GM11168 (cell line): ENCODE results near the gene PEMT.

ENCODE experiments used
- in situ Hi-C: fragments of 300-500 bp; cut with MboI; formaldehyde crosslinking; loops from one replicate; pipeline ENCODE4 v1.12.0; 2022; ENCODE audit warnings: low sequenced_read_pairs; ENCODE audit not compliant: unreplicated experiment

PEMT gene

DNA sequence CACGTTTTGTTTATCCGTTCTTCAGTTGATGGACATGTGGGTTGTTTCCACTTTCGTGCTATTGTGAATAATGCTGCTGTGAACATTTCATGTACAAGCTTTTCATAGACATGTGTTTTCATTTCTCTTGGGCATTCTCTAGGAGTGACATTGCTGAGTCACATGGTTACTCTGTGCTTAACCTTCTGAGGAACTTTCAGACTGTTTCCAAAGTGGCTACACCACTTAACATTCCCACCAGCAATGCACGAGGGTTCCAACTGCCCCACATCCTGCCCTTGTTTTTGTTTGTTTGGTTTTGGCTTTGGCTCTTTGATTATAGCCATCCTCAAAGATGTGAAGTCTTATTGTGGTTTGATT, 14.2 kb upstream of the PEMT start:
- in situ Hi-C loops: no loop called here

- in situ Hi-C loops: no loop called here
Observed at GRCh38 chr17:17605083-17605728, 13.7 kb upstream of the PEMT start.

DNA sequence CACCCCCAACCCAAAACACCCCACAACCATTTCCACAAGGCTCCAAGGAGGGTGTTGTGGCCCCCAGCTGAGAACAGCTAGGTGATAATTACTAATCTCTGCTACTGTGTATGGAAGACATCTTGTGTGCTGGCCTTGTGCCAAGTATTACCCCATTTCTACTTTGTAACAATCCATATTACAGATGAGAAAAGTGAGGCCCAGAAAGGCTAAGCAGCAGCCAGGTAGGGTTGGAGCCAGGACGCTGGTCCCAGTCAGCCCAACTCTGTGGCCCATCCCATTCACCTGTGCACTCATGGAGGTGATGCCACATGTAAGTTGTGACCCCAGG, 12.4 kb upstream of the PEMT start:
- in situ Hi-C loops: no loop called here

DNA sequence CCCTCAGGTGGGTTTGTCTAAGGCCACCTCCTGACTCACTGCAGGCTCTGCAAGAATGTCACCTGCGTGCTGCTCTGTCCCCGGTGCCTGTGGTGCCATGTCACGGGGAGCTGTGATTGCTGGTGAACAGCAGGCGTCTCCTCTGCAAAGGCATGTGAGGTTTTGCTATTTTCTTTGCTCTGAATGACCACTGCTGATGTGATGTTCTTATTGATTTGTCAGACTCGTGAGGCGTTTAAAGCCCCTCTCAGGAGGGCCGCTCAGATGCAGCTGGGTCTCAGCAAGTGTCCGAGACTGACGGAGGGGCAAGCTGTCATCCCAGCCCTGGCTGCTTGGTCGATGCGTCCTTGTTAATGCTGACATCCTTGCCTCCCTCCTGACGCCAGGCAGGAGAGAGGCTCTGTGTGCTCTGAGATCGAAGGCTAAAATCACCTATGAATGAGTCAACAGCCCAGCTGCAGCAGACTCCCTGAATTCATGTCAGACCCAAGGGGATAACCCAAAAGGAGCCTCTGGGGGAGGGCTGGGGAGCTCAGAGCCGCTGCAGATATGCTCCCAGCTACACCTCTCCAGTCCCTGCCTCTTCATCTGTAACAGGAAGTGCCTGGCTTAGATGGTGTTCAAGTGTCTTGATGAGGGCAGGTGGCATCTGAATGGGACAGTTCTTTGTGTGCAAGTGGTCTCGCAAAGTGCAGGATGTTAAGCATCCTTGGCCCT, 11.8 kb upstream of the PEMT start:
- in situ Hi-C loops: no loop called here

- in situ Hi-C loops: no loop called here
Observed at GRCh38 chr17:17599965-17600364, 8.5 kb upstream of the PEMT start.

DNA sequence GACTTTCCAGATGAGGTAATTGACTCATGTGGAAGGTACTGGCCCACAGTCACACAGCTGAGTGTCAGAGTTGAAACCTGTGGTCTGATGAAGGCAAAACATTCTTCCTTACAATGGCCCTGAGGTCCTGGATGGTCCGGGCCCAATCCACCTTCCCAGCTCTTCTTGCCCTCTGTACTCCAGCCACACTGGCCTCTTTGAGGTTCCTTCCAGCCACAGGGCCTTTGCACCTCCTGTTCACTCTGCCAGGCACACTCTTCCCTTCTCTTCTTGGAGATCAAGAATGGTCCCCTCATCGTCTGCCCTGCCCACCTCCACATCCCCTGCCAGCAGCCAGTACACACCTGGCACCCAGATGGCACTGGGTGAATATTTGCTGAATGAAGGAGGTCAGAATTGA, 6.5 kb upstream of the PEMT start:
- in situ Hi-C loops: no loop called here

DNA sequence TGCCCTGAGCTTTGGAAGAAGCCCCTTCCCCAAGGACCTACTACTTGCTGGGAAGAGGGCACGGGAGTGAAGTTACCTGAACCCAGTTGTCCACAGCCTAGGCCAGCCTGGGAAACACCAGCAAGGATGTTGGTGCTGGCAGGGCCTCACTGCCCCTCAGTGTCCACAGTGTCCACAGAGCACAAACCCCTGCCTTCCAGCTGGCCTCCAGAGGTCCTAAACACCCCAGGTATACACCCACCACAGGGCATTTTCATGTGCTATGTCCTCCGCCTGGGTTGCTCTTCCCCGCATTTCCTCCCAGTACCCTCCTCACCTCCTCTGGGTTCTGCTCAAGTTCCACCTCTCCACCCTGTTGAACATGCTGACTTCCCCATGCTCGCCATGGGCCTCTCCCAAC, 4.2 kb upstream of the PEMT start:
- in situ Hi-C loops: no loop called here

DNA sequence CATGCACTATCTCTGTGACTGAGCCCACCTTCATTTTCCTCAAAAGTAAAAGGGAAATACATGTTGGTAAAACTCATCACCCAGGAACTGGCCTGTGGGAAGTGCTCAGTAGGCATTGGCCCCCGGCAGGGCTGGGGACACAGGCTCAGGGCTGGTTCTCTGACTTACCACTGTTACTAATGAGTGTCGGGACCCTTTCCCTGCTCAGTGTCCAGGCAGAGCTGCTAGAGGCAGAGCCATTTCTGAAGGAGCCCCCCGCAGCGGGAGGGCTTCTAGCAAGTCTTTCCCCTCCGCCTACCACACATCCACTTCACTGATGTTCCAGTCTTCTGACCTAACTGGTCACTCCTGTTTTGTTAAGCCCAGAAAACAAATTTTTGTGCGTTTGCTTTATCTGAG, 1.7 kb upstream of the PEMT start:
- in situ Hi-C loops: no loop called here

- in situ Hi-C loops: no loop called here
Observed at GRCh38 chr17:17590883-17591354, 589 bp downstream of the PEMT start.

- in situ Hi-C loops: no loop called here
Observed at GRCh38 chr17:17590141-17590751, 1.3 kb downstream of the PEMT start.

- in situ Hi-C loops: no loop called here
Observed at GRCh38 chr17:17587614-17588337, 3.7 kb downstream of the PEMT start.

DNA sequence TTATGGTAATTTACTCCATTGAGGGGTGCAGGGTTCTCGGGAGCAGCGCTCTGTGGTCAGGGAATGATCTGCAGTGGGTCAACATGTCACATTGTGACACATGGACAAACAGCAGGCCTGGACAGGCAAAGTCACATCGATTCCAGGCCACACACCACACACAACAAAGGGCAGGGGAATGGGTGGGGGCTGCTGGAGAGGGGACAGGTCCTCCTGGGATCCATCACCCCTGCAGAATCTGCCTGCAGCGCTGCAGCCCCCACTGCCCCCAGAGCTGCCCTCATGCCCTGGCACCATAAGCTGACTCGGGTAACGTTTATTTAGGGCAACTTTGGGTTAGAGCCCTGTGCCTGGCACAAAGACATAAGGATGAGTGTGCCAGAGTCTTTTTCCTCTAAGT, 9.1 kb downstream of the PEMT start:
- in situ Hi-C loops: no loop called here

- in situ Hi-C loops: no loop called here
Observed at GRCh38 chr17:17581509-17581908, 10.0 kb downstream of the PEMT start.

DNA sequence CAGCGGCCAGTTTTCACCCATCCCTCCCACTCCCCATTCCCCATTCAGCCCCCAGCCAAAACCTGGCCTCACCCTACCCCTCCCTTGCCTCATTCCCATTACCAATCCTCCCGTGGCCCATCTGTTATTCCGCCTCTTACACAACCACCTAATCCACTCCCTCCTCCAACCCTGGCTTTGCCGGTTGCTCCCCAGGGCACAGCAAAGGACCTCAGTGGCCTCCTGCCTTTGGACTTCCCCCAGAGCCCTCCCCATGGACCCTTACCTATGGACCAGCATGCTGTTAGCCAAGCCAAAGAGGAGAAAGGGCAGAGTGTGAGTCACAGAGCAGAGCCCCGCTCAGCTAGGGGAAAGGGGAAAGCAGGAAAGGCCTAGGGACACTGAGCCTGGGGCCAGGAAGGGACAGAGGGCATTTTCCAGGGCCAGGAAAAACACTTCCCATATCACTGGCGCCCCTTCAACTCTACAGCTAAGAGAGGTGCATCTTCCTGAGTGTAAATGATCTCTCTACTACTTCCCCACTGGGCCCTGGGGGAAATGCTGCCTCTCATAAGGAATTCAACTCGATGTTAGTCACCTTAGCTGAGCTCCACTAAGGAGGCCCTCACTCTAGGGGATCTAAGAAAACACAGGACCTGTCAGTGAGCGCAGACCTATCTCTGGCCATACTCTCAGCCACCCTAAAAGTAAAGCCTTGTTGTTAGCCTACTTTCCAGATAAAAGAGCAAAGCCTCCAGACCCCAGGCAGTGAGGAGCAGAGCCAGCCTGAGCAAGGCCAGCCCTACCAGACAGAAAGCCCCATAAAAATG, 10.6 kb downstream of the PEMT start:
- in situ Hi-C loops: no loop called here

- in situ Hi-C loops: no loop called here
Observed at GRCh38 chr17:17579691-17580090, 11.8 kb downstream of the PEMT start.

GRCh38 chr17:17577373-17577772, 14.1 kb downstream of the PEMT start:
- in situ Hi-C loops: no loop called here

DNA sequence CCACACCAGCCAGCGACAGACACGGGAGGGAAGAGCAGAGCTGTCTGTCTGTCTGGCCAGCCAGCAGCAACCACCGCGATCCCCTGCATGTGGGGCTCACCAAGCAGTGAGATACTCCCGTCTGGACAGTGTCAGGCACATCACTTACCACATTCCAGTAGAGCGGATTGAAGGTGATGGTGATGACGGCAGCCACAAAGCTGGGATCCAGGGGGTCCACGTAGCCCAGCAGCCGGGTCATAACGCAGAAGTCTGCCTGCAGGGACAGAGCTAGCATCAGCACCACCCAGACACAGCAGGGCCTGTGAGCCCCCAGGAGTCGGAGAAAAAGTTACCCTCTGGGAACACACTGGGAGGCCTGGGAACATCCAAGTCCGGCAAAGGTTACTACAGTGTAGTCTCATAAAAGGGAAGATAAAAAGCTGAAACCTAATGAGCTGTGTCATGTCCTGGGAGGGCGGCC, 14.7 kb downstream of the PEMT start:
- in situ Hi-C loops: no loop called here

DNA sequence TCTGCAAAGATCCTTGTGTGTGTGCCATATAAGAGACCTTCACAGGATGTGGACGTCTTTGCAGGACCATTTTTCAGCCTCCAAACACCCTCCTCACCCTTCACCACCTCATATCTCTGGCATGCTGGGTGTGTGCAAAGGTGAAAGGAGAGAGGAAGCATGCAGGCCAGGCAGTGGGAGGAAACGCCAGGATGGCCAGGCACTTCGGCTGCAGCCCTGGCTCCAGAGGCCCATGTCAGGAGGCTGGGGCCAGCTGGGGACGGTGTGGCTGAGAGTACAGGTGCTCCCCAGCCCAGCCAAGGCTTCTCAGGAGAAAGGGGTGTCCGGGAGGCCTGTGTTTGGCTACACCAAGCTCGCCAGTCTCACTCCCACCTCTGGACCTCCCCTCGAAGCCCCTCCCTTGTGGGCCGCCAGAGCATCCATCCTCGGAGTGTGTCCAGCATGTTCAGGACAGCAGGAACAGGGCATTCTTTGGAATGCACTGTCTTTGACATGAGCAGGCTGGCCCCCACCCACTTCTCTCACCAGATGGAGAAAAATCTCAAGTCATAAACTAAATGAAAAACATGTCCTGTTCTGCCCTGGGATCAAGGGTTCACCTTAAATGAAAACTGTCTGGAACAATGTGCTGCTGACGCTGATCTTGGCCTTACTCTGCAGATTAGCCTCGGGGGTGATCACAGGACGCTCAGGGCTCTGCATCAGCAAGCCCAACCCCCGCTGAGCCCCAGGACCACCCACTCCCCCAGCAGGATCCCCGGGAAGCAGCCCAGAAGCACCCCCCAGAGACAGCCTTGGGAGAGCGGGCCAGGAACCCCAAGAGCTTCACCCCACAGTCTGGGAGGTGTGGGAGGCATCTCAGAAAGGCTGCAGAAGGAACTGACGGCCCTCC, 15.9 kb downstream of the PEMT start:
- in situ Hi-C loops: no loop called here

GRCh38 chr17:17573912-17574311, 17.6 kb downstream of the PEMT start:
- in situ Hi-C loops: no loop called here
